VCaP (cell line): ENCODE results near the gene PASK.

Experiments used
- H3K27ac ChIP-seq: fragments of 450-650 bp; 2 replicates; pipeline ENCODE4 v1.5.1; 2017
- CTCF ChIP-seq: fragments of 450-650 bp; conservative IDR thresholded peaks from 2 replicates; pipeline ENCODE4 v1.5.1; 2017; ENCODE audit warnings: mild to moderate bottlenecking, moderate library complexity

The PASK gene

GRCh38 chr2:241073166-241074064 is 75.9 kb downstream of the PASK start:
- TF ChIP-seq CTCF, result no peak
- H3K27ac ChIP-seq, result no peak overlapping the region

GRCh38 chr2:241072553-241073165 is 76.6 kb downstream of the PASK start:
- TF ChIP-seq CTCF, result no peak
- no peak overlapping the region for H3K27ac ChIP-seq

- no peak overlapping the region for H3K27ac ChIP-seq
- TF ChIP-seq CTCF, result no peak
Measured at GRCh38 chr2:241072151-241072550, 77.1 kb downstream of the PASK start.

- no peak for TF ChIP-seq CTCF
- H3K27ac ChIP-seq, result no peak overlapping the region
Measured at GRCh38 chr2:241071677-241072111, 77.6 kb downstream of the PASK start.

- no peak overlapping the region for H3K27ac ChIP-seq
- no peak for TF ChIP-seq CTCF
Measured at GRCh38 chr2:241070811-241071676, 78.2 kb downstream of the PASK start.

GRCh38 chr2:241070361-241070760 is 78.9 kb downstream of the PASK start:
- H3K27ac ChIP-seq, result no peak overlapping the region
- no peak for TF ChIP-seq CTCF

GRCh38 chr2:241069821-241070281 is 79.4 kb downstream of the PASK start:
- no peak for TF ChIP-seq CTCF
- no peak overlapping the region for H3K27ac ChIP-seq
